Stomach (tissue), 9 donors: ENCODE data around the gene MYO5A. TPM values are rescaled to one million over a fixed set of nuclear protein-coding genes. Genes with fewer than 3 reads are reported as not detected.
"Not testable (repeated sequence)": the region's sequence is repeated elsewhere in the genome, so short reads cannot be mapped to it uniquely, and the experiment has no call there.

ENCODE experiments used
- DNase-seq, 2 donors: peaks; one replicate each; pipeline versions ENCODE4 v3.0.0 to v3.0.0-alpha.2; 2013 to 2019
- H3K27ac ChIP-seq, 5 donors: fragments of 200-600 bp in 4 of 5; sonication (generic) in 4 of 5; one replicate each; pipeline ENCODE4 v1.5.1; 2013 to 2019; ENCODE audit warnings: mild to moderate bottlenecking in 1 of 5, moderate library complexity in 1 of 5
- H3K27me3 ChIP-seq, 3 donors: fragments of 200-600 bp; sonication (generic); one replicate each; pipeline ENCODE4 v1.5.1; 2017 to 2019; ENCODE audit warnings: mixed run types in 1 of 3
- H3K36me3 ChIP-seq, 4 donors: fragments of 200-600 bp; sonication (generic); 1 replicate in 3 of 4; 2 replicates in 1 of 4; pipeline ENCODE4 v1.5.1; 2016 to 2019
- H3K4me1 ChIP-seq, 4 donors: fragments of 200-600 bp; sonication (generic); one replicate each; pipeline ENCODE4 v1.5.1; 2016 to 2019
- H3K4me3 ChIP-seq, 4 donors: fragments of 200-600 bp; sonication (generic) in 3 of 4; one replicate each; pipeline ENCODE4 v1.5.1; 2016 to 2019; ENCODE audit warnings: mild to moderate bottlenecking in 1 of 4
- H3K9me3 ChIP-seq, 4 donors: fragments of 200-600 bp; sonication (generic); one replicate each; pipeline ENCODE4 v1.5.1; 2016 to 2019
- CTCF ChIP-seq, 7 experiments: fragments of 450-650 bp in 4 of 7; fragments of 200-600 bp in 3 of 7; sonication (generic) in 3 of 7; IDR thresholded peaks; one replicate each; pipeline ENCODE4 v1.5.1; 2016 to 2019; ENCODE audit warnings: antibody characterized with exemption in 7 of 7, control low read depth in 2 of 7, mild to moderate bottlenecking in 1 of 7
- EP300 ChIP-seq: sonication (generic); formaldehyde crosslinking; IDR thresholded peaks from one replicate; pipeline ENCODE4 v1.6.1; 2017; ENCODE audit warnings: antibody characterized with exemption
- POLR2A ChIP-seq, 4 donors: fragments of 450-650 bp; IDR thresholded peaks; one replicate each; pipeline ENCODE4 v1.6.1; 2016; ENCODE audit warnings: antibody characterized with exemption in 4 of 4, control low read depth in 2 of 4, mild to moderate bottlenecking in 1 of 4, moderate library complexity in 1 of 4
- POLR2AphosphoS5 ChIP-seq, 3 donors: sonication (generic); formaldehyde crosslinking; IDR thresholded peaks; one replicate each; pipeline ENCODE4 v1.6.1; 2016; ENCODE audit warnings: antibody characterized with exemption in 3 of 3
- WGBS, 5 donors: extraction: QIAGEN DNeasy Blood & Tissue Kit in 3 of 5; methylation state at CpG; one replicate each; pipeline versions ENCODE4 v1.1.5 to v1.1.7; 2013 to 2018; 5-methylcytosine and 5-hydroxymethylcytosine counted together
- intact Hi-C: fragments of 100-400 bp; cut with DNase I; formaldehyde crosslinking; loops from one replicate; pipeline ENCODE4 v1.15.1; 2023; ENCODE audit warnings: low total_unique reads
- polyA plus RNA-seq, 3 donors: library from polyadenylated mRNA; stranded (reverse); fragments of 200-250 nt; gene quantifications; one replicate each; pipeline ENCODE4 v1.2.3, GENCODE V29; 2013
- total RNA-seq, 5 donors: library from RNA; depleted of rRNA; stranded (reverse); fragments of >200 nt; gene quantifications; one replicate each; pipeline versions ENCODE4 v1.1.0 to v1.2.3, GENCODE V29; 2014 to 2016
- donor health status: healthy with polysubstance abuse.
- donor health status: Bipolar disorder and iron deficiency.
- donor health status: healthy.

MYO5A gene
- total and polyA plus RNA-seq, 8 donors = 1.2 to 26.2 (median 12.0) TPM

- Histone ChIP-seq H3K9me3 (no peaks in the 10 kb centered on the region), H3K27ac (no peak overlapping the region), H3K4me3 (no peak overlapping the region), H3K36me3 (no peaks in the 10 kb centered on the region), H3K4me1 (peaks cover 0 to 24% (median 11%) of the 10 kb centered on the region in 4 donors), H3K27me3 (no peaks in the 10 kb centered on the region)
- intact Hi-C loops = no loop called here
- no peak for TF ChIP-seq CTCF (IDR thresholded peaks at IDR 0.05)
- TF ChIP-seq EP300 = no peak
- TF ChIP-seq POLR2A (IDR thresholded peaks at IDR 0.05) = no peak
- no peak for TF ChIP-seq POLR2AphosphoS5 (IDR thresholded peaks at IDR 0.05)
- no peak for DNase-seq
- WGBS, 5 donors = 83 to 91% (median 87%) methylated on average over 4 of the region's 4 CpGs
Observed at GRCh38 chr15:52492132-52492531, 36.5 kb downstream of the MYO5A start.

- 63 to 82% (median 77%) methylated on average over 4 of the region's 4 CpGs for WGBS, 5 donors
- intact Hi-C loops = no loop called here
- no peak overlapping the region for H3K4me3 ChIP-seq
- no peak for DNase-seq
- H3K9me3 ChIP-seq = no peaks in the 10 kb centered on the region
- no peak overlapping the region for H3K27ac ChIP-seq
- TF ChIP-seq CTCF (IDR thresholded peaks at IDR 0.05) = no peak
- TF ChIP-seq POLR2A (IDR thresholded peaks at IDR 0.05) = no peak
- no peak for TF ChIP-seq POLR2AphosphoS5 (IDR thresholded peaks at IDR 0.05)
- TF ChIP-seq EP300 = no peak
- no peaks in the 10 kb centered on the region for H3K36me3 ChIP-seq
- peaks cover 0 to 26% (median 8%) of the 10 kb centered on the region in 4 donors for H3K4me1 ChIP-seq
- no peaks in the 10 kb centered on the region for H3K27me3 ChIP-seq
Observed at GRCh38 chr15:52491472-52491871, 37.2 kb downstream of the MYO5A start.

- WGBS, 5 donors = 82 to 93% (median 86%) methylated on average over 4 of the region's 4 CpGs
- H3K9me3 ChIP-seq, H3K36me3 ChIP-seq, DNase-seq, H3K4me3 ChIP-seq, H3K27me3 ChIP-seq, H3K27ac ChIP-seq, intact Hi-C loops: not testable (repeated sequence)
- peaks cover 0 to 26% (median 5%) of the 10 kb centered on the region in 4 donors for H3K4me1 ChIP-seq
Observed at GRCh38 chr15:52489430-52489829, 39.2 kb downstream of the MYO5A start.

DNA sequence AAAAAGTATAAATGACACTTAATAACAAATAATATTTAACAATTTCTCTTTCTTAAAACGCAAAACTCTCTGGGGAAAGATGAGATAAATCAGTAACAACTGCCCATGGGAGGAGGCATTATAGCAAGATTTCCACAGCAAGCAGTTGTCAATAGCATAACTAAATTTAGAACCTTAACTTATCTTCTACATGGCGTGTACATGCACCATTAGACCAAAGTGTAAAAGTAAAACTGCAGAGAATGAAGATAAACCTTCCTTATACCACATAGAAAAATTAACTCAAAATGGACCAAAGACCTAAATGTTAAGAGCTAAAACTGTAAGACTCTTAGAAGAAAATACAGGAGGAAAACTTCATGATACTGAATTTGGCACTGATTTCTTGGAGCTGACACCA, 39.9 kb downstream of the MYO5A start:
- Histone ChIP-seq H3K27me3 (no peaks in the 10 kb centered on the region), H3K27ac (no peak overlapping the region), H3K4me3 (no peak overlapping the region), H3K9me3 (no peaks in the 10 kb centered on the region), H3K4me1 (peaks cover 0 to 26% (median 8%) of the 10 kb centered on the region in 4 donors), H3K36me3 (no peaks in the 10 kb centered on the region)
- 26 to 52% (median 43%) methylated on average over 2 of the region's 2 CpGs for WGBS, 5 donors
- TF ChIP-seq EP300 (no peak), POLR2A (IDR thresholded peaks at IDR 0.05) (no peak), CTCF (IDR thresholded peaks at IDR 0.05) (no peak), POLR2AphosphoS5 (IDR thresholded peaks at IDR 0.05) (no peak)
- intact Hi-C loops = no loop called here
- no peak for DNase-seq

- H3K36me3 ChIP-seq = no peaks in the 10 kb centered on the region
- peaks cover 6 to 36% (median 16%) of the 10 kb centered on the region in 4 donors for H3K4me1 ChIP-seq
- no peak overlapping the region for H3K27ac ChIP-seq
- H3K27me3 ChIP-seq = no peaks in the 10 kb centered on the region
- H3K4me3 ChIP-seq = no peak overlapping the region
- TF ChIP-seq POLR2A (IDR thresholded peaks at IDR 0.05) (no peak), CTCF (IDR thresholded peaks at IDR 0.05) (no peak), EP300 (no peak), POLR2AphosphoS5 (IDR thresholded peaks at IDR 0.05) (no peak)
- no peak for DNase-seq
- H3K9me3 ChIP-seq = no peaks in the 10 kb centered on the region
- intact Hi-C loops = no loop called here
- WGBS, 5 donors = 56 to 71% (median 67%) methylated on average over 11 of the region's 11 CpGs
Observed at GRCh38 chr15:52486003-52486996, 42.4 kb downstream of the MYO5A start.
